Stomach (tissue), 4 donors: ENCODE results near the gene RAB32.

ENCODE experiments used
- CTCF ChIP-seq, 7 experiments: fragments of 450-650 bp in 4 of 7; fragments of 200-600 bp in 3 of 7; sonication (generic) in 3 of 7; IDR thresholded peaks; one replicate each; pipeline ENCODE4 v1.5.1; 2016 to 2019; ENCODE audit warnings: antibody characterized with exemption in 7 of 7, control low read depth in 2 of 7, mild to moderate bottlenecking in 1 of 7
- EP300 ChIP-seq: sonication (generic); formaldehyde crosslinking; IDR thresholded peaks from one replicate; pipeline ENCODE4 v1.6.1; 2017; ENCODE audit warnings: antibody characterized with exemption
- POLR2A ChIP-seq, 4 donors: fragments of 450-650 bp; IDR thresholded peaks; one replicate each; pipeline ENCODE4 v1.6.1; 2016; ENCODE audit warnings: antibody characterized with exemption in 4 of 4, control low read depth in 2 of 4, mild to moderate bottlenecking in 1 of 4, moderate library complexity in 1 of 4
- POLR2AphosphoS5 ChIP-seq, 3 donors: sonication (generic); formaldehyde crosslinking; IDR thresholded peaks; one replicate each; pipeline ENCODE4 v1.6.1; 2016; ENCODE audit warnings: antibody characterized with exemption in 3 of 3

GRCh38 chr6:146503096-146503495, 40.5 kb upstream of the RAB32 start:
- no peak for TF ChIP-seq POLR2A (IDR thresholded peaks at IDR 0.05)
- no peak for TF ChIP-seq CTCF (IDR thresholded peaks at IDR 0.05)
- no peak for TF ChIP-seq EP300
- TF ChIP-seq POLR2AphosphoS5 (IDR thresholded peaks at IDR 0.05) = no peak
